NCI-H1048 (cell line): ENCODE results near the gene SLC39A9.
"Not testable (repeated sequence)": the region's sequence is repeated elsewhere in the genome, so short reads cannot be mapped to it uniquely, and the experiment has no call there.

Experiments used
- DNase-seq: peaks from one replicate; lab custom pipeline; 2025; lab: John Stamatoyannopoulos, UW

The SLC39A9 gene

DNA sequence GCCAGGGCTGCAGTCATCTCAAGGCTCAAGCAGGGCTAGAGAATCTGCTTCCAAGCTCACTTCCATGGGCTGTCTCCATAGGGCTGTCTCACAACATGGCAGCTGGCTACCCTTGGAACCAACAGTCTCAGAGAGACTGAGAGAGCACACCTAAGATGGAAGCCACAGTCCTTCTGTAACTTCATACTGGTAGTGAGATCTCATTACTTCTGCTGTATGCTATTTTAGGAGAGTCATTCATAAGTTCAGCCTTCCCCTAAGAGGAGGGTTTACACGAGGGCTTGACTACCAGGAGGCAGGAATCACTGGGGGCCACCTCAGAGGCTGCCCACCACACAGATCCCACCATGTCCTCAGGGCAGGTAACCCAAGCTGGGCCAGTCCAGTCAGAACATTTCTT is 30.1 kb upstream of the SLC39A9 start:
- no peak for DNase-seq

DNA sequence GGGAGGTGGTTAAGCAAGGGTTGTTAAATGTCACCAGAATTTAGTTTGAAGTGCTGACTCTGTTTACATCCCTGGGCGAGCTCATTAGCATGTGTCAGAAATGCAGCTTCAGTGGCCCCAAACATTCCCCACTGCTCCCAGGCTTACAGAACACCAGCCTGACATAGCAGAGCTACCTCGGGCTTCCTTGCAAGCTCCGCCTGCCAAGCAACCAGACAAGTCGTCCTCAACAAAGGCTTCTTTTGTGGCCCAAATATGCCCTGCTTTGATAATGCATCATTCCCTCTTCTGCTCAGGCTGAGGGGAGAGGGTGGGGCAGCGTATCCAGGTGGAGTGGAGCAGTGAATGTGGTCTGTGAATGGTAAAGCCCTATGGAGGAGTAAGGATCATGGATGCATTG is 28.4 kb upstream of the SLC39A9 start:
- no peak for DNase-seq

DNA sequence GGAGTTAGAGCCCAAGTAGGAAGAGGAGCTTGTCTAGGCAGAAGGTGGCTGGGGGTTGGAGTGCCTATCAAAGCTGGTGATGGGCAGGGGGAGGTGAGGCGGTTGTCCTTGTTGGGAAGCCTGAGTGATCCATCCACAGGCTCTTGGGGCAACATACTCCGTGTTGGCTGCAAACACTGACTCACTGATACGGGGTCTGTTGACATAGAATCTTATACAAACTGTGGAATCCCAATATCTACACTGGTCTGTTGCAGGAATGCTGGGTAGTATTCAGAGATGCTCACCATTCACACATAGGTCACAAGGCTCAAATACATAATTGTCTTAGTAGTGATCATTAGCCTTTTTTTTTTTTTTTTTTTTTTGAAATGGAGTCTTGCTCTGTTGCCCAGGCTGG is 26.3 kb upstream of the SLC39A9 start:
- no peak for DNase-seq

DNA sequence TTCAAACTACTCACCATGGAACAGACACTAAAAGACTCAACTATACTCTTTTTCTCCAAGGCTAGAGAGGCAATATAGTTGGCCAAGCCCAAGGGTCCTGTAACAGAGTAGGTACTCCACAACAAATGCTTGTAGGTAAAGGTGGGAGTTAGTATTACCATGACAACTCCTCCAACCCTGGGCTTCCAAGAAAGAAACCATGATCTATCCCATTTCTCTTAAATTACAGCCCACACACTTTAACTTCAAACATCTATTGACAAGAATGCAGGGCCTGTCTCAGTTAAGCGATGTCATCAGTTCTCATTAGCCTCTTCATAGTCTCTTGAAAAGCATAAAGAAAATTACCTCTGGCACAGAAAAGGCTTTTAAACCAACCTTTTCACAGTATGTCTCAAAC is 25.4 kb upstream of the SLC39A9 start:
- no peak for DNase-seq

DNA sequence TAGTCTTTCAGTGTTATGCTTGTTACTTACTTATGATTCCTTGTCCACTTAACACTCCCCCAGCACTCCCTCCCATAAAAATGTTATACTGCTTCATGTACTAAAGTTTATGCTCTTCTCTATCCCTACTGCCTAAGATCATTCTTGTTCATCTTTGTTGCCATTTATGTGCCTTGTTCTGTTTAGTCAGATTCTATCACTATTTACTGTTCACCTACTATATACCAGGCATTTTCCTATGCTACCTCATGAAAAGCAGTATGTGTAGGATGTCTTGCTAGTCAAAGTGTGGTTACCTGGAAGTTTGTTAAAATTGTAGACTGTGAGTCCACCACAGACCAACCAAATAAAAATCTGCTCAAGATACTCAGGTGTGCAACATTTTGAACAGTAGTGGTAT is 24.3 kb upstream of the SLC39A9 start:
- no peak for DNase-seq

DNA sequence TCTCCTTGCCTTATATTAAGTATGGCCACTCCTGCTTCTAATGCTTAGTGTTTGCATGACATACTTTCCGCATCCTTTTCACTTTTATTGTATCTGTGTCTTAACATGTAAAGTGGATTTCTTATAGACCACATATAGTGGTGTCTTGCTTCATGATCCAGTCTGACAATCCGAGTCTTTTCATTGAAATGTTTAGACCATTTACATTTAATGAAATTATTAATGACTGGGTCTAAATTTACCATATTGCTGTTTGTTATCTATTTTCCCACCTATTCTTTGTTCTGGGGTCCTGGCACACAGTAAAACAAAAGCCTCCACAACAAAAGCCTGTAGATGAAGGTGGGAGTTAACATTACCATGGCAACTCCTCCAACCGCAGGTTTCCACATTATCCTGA is 23.3 kb upstream of the SLC39A9 start:
- no peak for DNase-seq

DNA sequence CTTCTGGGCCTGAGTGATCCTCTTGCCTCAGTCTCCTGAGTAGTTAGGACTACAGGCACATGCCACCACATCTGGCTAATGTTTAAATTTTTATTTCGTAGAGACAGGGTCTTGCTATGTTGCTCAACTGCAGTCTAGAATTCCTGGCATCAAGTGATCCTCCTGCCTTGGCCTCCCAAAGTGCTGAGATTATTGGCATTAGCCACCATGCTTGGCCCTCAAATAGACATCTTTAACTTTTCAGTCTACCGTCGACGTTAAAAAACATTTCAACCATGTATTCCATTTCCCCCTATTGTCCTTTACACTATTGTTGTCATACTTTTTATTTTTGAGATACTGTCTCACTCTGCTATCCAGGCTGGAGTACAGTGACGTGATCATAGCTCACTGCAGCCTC is 22.8 kb upstream of the SLC39A9 start:
- DNase-seq: no peak

DNA sequence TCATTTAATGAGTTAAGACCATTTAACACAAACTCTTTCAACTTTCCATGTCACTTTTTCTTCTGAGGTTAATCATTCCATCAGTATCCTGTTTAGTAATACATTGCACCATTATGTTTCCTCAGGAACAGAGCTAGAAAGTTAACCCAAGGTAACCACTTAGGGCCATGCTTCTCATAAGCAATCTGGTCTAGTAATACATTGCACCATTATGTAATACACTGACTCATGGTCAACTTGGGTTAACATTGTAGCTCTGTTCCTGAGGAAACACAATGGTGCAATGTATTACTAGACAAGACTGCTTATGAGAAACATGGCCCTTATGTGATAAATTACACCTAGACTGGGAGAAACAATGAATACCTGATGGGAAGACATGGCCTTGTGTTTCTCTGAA is 22.1 kb upstream of the SLC39A9 start:
- no peak for DNase-seq

DNA sequence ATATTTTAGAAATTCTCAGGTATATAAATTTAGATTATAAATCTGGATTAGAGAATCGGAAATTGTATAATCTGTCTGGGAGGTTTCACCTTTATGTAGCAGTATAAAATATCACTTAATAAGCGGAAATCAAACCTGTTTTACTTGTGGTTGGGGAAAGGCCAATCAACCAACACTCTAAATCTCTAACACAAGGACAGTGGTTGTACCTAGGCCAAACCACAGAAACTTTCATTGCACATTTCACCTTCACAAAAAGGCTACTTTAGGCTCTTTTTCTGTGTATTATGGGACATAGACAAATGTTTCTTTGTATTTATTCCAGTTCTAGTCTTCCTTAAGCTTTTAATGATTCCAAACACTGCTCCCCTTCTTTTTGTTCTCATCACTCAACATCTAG is 20.2 kb upstream of the SLC39A9 start:
- DNase-seq: no peak

DNA sequence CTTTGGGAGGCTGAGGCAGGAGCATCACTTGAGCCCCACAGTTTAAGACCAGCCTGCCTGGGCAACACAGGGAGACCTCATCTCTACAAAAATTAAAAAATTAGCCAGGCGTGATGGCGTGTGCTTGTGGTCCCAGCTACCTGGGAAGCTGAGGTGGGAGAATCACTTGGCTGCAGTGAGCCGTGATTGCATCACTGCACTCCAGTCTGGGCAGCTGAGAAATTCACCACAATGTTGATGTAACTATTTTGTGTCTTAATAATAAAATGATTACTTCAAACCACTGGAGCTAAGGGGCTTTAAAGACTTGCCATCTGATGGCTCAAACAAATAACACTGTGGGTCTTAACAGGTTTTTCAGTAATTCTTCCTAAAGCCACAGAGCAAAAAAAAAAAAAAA is 11.2 kb upstream of the SLC39A9 start:
- no peak for DNase-seq

DNA sequence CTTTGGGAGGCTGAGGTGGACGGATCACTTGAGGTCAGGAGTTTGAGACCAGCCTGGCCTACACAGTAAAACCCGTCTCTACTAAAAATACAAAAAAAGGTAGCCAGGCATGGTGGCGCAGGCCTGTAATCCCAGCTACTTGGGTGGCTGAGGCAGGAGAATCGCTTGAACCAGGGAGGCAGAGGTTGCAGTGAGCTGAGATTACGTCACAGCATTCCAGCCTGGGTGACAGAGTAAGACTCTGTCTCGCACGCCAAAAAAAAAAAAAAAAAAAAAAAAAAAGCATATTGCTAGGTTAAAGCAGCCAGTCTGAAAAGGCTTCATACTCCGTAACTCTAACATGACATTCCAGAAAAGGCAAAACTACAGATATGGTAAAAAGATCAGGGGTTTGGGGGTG is 7.1 kb upstream of the SLC39A9 start:
- DNase-seq: not testable (repeated sequence)

DNA sequence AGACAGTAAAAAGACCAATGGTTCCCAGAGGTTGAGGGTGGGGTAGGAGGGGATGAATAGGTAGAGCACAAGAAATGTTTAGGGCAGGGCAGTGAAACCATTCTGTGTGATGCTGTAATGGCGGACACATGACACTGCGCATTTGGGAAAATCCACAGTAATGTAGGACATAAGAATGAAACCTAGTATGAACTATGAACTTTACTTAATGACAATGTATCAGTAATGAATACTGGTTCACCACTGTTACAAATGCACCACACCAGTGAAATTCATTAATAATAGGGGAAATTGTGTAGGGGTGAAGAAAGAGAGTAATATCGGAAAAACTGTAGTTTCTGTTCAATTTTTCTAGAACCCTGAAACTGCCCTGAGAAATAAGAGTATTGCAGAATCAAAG is 6.0 kb upstream of the SLC39A9 start:
- no peak for DNase-seq

DNA sequence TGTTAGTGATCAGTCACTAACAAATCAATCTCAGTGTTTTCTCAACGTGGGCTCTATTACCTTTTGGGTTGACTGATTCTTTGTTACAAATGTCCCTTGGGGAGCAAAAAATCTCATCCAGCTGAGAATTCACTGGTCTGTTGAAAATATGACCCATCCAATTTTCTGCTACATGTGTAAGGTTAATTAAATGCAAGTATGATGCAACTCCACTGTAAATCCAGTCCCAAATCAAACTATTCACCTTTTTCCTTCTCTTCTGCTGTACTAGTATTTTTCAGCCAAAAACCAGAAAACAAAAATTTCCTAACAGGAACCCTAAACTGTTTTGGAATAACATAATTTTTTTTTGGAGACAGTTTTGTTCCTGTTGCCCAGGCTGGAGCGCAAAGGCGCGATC is 2.6 kb upstream of the SLC39A9 start:
- DNase-seq: no peak

DNA sequence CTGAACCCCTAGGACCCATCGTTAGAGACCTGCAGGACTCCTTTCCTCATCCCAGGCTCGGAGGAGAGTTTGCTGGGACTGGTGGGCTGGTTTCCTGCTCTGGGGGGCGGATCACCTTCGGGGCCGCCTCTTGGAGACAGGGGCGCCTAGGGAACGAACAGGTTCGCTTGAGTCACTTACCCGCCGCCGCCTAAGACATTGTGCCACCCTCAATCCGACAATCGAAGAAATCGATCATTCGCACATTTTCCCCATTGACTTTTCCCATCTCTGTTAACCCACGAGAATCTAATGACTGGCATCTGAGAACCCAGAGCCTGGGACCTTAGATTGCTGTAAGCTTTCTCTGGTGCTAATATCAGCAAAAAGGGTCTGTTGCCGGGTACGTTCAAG is 322 bp downstream of the SLC39A9 start:
- DNase-seq: no peak

DNA sequence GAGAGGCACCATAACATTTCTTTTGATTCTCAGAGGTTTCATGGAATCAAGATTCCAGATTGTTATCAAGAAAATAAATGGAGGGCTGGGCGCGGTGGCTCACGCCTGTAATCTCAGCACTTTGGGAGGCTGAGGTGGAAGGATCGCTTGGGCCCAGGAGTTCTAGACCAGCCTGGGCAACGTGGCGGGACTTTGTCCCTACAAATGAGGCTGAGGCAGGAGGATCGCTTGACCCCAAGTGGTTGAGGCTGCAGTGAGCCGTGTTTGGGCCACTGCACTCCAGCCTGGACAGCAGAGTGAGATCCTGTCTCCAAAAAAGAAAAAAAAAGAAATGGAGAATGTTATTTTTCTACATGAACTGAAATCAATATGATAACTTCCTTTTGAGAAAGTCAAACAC is 1.3 kb downstream of the SLC39A9 start:
- no peak for DNase-seq

DNA sequence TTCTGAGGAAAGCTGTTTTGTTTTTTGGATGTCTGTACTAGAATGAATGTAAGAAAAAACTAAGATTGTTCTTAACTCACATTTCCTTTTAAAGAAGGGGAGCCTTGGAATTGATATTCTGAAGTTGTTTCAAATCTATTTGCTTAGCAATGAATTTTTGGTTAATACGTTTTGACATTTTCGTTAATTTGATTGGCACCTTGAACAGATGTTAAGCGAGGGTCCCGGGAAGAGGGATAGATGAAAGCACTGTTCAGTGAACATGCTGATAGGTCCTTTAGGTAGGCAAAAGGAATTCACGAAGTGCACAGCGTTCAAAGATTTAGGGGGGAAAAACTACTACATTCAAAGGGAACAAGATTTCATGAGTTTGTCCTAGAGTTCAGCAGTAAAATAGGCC is 1.7 kb downstream of the SLC39A9 start:
- no peak for DNase-seq

DNA sequence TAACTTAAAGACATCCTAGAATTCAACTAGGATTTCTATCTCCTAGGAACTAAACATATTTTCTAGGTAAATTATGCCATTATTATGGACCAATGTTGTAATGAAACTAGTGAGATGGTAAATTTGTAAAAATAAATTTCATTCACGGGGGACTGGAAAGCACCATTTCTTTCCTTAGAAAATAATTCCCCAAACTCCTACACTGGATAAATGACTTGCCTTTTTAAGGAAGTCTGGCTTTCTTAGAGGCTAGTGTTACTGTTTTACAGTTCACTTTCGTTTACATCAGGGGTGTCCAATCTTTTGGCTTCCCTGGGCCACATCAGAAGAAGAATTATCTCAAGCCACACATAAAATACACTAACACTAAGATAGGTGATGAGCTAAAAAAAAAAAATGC is 3.3 kb downstream of the SLC39A9 start:
- no peak for DNase-seq

DNA sequence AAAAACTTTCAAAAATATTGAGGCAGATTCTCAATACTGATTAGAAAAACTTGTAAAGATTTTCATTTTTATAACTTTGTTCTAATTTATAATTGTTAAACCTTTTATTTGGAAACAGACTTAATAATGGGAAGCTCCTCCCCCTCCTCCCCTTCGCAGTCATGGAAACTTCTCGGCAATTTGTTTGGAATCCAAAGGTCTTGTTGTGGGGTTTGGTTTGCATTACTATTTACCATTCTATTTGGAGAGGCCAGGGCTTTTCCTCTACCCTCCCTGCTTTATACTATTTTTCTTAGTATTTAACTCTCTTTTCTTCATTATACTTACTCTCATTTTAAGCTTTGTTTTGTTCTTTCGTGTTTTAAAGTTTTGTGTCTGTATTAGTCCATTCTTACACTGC is 6.0 kb downstream of the SLC39A9 start:
- DNase-seq: no peak

DNA sequence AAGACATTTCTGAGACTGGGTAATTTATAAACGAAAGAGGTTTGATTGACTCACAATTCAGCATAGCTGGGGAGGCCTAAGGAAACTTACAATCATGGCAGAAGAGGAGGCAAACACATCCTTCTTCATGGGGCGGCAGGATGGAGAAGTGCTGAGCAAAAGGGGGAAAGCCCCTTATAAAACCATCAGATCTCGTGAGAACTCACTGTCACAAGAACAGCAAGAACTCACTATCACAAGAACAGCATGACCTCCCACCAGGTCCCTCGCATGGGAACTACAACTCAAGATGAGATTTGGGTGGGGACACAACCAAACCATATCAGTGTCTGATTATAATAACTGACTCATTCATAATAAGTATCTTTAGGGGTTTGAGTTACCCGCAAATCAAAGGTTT is 6.4 kb downstream of the SLC39A9 start:
- no peak for DNase-seq

DNA sequence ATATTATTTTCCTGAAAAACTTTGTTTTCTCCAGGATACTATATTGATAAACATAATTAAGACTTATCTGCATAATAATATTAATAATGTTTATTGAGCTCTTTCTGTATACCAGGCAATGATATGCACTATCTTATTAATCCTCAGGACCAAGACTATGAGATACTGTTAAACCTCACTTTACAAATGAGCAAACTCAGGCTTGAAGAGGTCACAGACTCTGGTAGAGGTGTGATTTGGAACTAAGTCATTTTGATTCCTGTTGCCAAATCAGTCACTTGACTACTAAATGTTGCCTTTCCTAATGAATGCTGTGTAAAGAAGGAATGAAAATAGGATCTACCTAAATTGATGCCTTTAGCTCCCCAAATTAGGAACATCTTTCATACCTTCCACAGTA is 7.3 kb downstream of the SLC39A9 start:
- DNase-seq: no peak

DNA sequence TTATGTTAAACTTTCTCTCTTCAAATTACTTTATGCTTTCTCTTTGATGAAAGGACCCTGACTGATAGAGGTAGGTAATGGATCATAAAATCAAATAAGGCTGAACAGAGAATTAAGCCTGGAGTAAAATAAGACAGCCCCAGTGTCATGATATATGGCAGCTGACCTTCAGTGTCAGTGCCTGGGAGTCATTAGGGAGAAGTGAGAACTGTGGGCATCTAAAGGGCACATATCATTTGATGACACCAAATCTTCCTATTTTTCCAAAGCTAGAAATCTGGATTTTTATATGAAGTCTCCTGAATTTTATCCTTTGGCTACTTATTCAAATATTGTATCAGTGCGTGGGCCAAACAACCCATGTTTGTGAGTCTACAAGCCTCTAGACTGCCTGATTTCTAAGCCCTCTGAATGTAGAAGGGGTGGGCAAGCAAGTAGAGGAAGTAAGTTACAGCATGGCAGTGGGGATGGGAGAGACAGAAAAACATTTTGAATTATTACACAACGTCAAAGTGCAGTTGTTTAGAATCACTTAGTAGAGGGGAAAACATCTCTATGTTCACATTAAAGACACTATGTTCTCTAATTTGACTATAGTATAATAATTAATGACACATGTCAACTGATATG is 10.0 kb downstream of the SLC39A9 start:
- DNase-seq: no peak

DNA sequence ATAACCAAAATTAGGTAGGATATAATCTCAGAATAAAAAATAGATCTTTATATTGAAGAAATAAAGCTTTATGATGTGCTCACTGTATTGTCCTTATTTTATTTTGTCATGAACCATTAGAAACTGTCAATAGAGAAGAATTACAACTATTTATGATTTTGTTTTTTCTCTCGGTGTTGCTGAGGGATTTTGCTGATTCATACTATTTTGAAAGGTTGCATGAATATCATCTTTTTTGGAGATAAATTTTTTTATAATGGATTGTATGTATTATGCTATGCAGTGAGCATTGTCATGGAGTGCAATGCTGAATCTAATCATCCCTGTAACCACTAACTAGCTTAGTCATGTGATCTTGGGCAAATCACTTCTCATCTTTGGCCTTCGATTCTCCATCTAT is 15.0 kb downstream of the SLC39A9 start:
- DNase-seq: no peak

DNA sequence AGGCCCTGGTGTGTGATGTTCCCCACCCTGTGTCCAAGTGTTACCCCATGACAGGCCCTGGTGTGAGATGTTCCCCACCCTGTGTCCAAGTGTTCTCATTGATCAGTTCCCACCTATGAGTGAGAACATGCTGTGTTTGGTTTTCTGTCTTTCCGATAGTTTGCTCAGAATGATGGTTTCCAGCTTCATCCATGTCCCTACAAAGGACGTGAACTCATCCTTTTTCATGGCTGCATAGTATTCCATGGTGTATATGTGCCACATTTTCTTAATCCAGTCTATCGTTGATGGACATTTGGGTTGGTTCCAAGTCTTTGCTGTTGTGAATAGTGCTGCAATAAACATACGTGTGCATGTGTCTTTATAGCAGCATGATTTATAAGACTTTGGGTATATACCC is 17.6 kb downstream of the SLC39A9 start:
- DNase-seq: not testable (repeated sequence)

DNA sequence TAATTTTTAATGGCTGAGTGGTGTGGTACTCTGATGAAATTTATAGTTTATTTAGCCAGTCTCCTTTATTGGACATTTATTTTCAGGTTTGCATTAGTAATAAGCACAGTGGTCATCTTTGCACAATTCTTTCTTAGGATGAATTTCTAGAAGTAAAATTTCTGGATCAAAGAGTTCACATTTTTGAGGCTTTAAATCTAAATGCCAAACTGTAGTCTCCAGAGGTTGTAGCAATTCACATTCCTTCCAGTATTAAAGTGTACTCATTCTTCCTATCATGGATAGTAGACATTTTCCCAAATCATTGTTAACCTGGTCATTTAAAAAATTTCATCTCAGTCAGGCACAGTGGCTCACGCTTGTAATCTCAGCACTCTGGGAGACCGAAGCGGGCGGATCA is 24.8 kb downstream of the SLC39A9 start:
- no peak for DNase-seq
